OCI-LY3 (cell line): ENCODE results near the gene CYB561D1.

ENCODE experiments used
- EZH2phosphoT487 ChIP-seq: fragments of 200-600 bp; shearing (Covaris generic); IDR thresholded peaks from 2 replicates; pipeline ENCODE4 v1.6.1; 2018; ENCODE audit warnings: antibody characterized with exemption, mixed run types, low read depth
- TF ChIP-seq, protein P1 (sequence below): fragments of 200-600, 300-600 bp; sonication (generic); IDR thresholded peaks from 2 replicates; pipeline ENCODE4 v1.5.1; 2014; ENCODE audit warnings: antibody characterized with exemption, low read length, low read depth

GRCh38 chr1:109528712-109529111 lies 34.8 kb downstream of the CYB561D1 start:
- TF ChIP-seq, protein P1, sequence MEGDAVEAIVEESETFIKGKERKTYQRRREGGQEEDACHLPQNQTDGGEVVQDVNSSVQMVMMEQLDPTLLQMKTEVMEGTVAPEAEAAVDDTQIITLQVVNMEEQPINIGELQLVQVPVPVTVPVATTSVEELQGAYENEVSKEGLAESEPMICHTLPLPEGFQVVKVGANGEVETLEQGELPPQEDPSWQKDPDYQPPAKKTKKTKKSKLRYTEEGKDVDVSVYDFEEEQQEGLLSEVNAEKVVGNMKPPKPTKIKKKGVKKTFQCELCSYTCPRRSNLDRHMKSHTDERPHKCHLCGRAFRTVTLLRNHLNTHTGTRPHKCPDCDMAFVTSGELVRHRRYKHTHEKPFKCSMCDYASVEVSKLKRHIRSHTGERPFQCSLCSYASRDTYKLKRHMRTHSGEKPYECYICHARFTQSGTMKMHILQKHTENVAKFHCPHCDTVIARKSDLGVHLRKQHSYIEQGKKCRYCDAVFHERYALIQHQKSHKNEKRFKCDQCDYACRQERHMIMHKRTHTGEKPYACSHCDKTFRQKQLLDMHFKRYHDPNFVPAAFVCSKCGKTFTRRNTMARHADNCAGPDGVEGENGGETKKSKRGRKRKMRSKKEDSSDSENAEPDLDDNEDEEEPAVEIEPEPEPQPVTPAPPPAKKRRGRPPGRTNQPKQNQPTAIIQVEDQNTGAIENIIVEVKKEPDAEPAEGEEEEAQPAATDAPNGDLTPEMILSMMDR, result no peak
- no peak for TF ChIP-seq EZH2phosphoT487
